D721Med (cell line): ENCODE data around the gene SCYL2.

ENCODE experiments used
- DNase-seq: peaks from one replicate; pipeline ENCODE4 v3.0.0; 2011; ENCODE audit warnings: low spot score; ENCODE audit not compliant: insufficient read length
- FAIRE-seq: peaks from 2 replicates; lab custom pipeline; 2011; peaks lifted over from hg19 to GRCh38; lab: Jason Lieb, UNC
- CTCF ChIP-seq: IDR thresholded peaks from 2 replicates; pipeline ENCODE4 v1.5.1; 2012; ENCODE audit warnings: mild to moderate bottlenecking, control low read depth; ENCODE audit not compliant: insufficient read depth; ENCODE audit errors: missing control alignments

The SCYL2 gene

DNA sequence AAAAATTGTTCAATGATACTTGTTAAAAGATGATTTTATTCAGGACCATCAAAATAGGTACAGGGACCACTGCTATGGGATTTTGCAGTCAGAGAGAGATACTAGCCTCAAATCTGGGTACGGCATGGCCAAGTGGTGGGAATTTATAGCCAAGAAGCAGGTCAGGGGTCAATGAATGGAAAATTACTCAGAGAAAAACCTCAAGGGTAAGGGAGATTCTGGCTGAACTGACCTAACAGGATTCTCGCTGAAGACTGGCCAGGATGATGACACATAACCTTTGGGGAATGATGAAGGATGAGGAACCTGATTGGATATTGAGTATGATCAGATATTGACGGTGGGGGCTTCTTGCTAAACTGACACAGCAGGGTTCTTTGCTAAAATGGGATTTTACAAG, 32.8 kb upstream of the SCYL2 start:
- DNase-seq (no peak), FAIRE-seq (no peak)
- no peak for TF ChIP-seq CTCF

GRCh38 chr12:100234591-100235304, 32.2 kb upstream of the SCYL2 start:
- peak; percentile 70 for FAIRE-seq
- TF ChIP-seq CTCF: peak; percentile 96
- DNase-seq: no peak

DNA sequence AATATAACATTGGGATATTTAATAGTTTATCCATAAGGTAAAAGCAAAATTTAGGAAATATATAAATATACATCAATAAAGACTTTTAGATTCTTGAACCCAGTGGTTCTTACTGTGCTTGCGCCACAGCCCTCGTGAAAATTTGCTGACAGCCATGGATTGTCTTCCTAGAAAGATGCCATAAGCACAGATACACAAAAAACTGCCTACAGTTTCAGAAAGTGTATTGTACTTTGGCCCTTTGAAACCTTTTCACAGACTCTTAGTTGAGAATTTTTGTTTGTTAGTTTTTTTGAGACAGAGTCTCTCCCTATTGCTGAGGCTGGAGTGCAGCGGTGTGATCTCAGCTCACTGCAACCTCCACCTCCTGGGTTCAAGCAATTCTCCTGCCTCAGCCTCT, 28.2 kb upstream of the SCYL2 start:
- TF ChIP-seq CTCF: no peak
- FAIRE-seq (no peak), DNase-seq (no peak)

- FAIRE-seq: no peak
- TF ChIP-seq CTCF: no peak
Observed at GRCh38 chr12:100239589-100239988, 27.4 kb upstream of the SCYL2 start.

DNA sequence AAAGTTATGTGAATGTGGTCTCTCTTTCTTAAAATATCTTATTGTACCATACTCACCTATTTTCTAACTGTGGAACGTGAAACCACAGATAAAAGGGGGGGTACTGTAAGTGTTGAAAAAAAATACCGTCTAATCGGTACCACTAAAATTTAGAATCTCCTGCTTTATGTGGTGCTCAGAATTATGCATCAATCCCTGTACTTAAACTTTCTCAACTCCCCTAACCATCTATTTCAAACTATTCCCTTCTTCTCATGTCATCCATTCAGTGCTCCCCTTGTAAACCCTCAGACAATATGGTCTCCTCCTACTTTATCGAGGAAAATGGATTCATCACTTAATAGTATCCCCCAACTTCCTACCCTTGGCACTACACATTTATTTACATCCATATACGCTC, 23.8 kb upstream of the SCYL2 start:
- FAIRE-seq: no peak
- no peak for DNase-seq
- TF ChIP-seq CTCF: no peak

More at GRCh38 chr12:100239589-100239988, 27.4 kb upstream of the SCYL2 start:
- no peak for DNase-seq

DNA sequence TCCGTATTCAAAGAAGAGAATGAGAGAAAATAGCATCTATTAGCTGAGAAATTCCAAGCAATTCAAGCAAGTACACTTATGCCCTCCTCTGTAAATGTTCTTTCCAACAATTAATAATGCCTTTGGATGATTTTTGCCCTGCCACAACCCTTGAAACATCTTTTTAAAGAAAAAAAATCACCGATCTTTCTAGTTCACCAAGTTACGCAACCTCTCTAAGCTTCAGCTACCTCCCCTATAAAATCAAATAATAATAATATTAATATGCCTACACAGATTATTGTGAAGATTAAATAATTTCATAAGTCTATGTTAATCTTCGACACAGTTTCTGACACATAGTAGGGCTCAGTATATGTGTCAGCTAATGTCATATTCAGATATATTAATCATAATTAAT, 19.2 kb upstream of the SCYL2 start:
- no peak for FAIRE-seq
- no peak for TF ChIP-seq CTCF

DNA sequence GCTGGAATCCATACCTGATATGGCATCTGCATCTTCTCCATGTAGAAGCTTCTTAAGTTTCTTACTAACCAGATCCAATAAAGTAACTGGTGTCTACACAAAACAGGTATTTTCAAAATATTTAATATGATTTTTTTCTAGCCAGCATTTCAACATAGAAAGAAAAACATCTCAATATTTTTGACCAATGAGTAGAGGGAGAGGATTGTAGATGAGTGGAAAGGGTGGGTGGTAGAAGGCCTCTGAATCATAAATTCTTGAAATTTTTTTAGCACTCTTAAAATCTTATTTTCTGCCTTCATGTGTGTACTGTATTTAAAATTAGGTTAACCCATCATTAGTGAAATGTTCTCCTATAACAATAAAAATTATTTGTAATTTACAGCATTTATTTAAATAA, 18.1 kb upstream of the SCYL2 start:
- DNase-seq (no peak), FAIRE-seq (no peak)
- TF ChIP-seq CTCF: no peak

More for the DNA sequence above, 19.2 kb upstream of the SCYL2 start:
- no peak for DNase-seq
